GM19351 (cell line): ENCODE data around the gene CDH7.

ENCODE experiments used
- ATAC-seq: cut with Tn5 transposase; IDR thresholded peaks from one replicate; pipeline ENCODE4 v1.9.1; 2021; ENCODE audit warnings: mild to moderate bottlenecking, moderate library complexity; ENCODE audit not compliant: unreplicated experiment

Gene CDH7

GRCh38 chr18:65901522-65901921, 150.7 kb downstream of the CDH7 start:
- ATAC-seq = no peak

DNA sequence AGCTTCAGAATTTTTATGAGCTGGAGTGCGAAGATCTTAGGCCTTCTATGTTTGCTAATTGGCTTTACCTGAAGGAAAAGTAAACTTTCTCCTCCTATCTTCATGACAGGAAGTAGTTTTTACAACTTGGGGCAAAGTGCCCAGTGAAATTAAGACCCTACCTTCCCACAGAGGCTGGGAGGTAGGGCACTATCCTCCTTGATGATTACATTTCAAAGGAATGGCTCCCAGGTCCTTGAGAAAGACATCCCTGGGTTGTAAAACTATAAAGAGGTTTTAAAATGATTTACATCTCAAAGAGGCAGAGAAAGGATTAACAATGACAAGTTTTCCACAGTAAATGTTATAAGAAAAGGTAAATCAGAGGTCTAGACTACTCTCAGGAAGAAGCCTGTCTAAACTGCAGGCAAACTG, 155.8 kb downstream of the CDH7 start:
- no peak for ATAC-seq

- ATAC-seq = no peak
These were observed 156.5 kb downstream of the CDH7 start for GRCh38 chr18:65907281-65907680.

DNA sequence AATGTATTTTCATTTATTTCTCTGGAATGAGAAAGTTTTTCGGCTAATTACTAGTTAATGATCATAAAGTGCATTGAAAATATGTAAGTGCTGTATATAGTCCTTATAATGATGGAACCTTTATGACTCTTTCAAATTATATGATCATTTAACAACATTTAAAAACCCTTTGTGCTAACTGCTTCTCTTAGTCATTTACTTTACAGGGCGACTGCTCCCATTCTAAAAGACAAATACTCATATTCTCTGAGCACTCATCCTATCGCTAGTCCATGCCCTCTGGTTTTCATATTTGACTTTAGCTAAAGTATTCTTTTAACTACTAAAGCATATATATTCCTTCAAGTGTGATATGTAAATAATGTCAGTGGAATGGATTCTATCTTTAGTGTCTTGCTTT, 168.2 kb downstream of the CDH7 start:
- ATAC-seq = no peak

DNA sequence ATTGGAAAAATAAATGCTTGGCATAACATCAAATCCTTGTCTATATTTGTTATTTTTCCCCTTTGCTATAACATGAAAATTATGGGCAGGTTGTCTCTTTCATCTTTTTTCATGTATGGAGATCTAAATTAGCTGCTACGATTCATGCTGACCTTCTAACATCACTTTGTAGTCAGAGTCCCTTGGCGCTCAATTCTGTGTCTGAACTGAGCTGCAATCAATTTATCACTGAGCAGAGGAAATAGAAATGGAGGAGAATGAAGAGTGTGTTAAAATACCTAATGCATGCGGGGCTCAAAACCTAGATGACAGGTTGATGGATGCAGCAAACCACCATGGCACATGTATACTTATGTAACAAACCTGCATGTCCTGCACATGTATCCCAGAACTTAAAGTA, 168.9 kb downstream of the CDH7 start:
- ATAC-seq = no peak

DNA sequence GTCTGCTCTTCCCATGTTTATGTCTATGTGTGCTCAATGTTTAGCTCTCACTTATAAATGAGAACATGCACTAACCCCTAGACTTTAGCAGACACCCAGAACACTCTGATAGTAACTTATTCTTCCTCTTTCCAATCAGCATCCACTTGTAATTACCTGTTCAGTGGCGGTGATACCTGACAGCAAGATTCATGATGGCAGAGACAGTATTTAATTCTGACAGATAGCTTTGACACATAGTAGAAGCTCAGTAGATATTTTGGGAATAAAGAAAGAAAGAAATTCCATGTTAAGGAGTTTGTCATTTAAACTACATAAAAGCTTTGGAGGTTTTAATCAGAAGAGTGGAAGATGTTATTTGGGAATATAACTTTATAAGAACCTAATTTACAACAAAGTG, 171.3 kb downstream of the CDH7 start:
- ATAC-seq = no peak

- ATAC-seq = no peak
These were observed 174.1 kb downstream of the CDH7 start for GRCh38 chr18:65924904-65925303.

DNA sequence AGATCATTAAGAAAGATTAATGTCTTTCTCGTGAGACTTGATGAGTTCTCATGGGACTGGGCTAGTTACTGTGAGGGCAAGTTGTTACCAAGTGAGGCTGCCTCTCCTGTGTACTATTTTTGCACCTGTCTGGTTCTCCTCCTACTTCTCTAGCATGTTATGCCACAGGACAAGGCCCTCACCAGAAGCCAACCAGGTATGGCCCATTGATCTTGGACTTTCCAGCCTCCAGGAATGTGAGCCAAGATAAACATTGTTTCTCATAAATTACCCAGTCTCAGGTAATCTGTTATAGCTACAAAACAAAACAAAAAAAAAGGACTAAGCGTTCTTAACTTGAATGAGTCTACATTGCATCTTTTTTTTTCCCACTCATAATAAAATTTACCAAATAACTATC, 184.1 kb downstream of the CDH7 start:
- ATAC-seq = no peak

DNA sequence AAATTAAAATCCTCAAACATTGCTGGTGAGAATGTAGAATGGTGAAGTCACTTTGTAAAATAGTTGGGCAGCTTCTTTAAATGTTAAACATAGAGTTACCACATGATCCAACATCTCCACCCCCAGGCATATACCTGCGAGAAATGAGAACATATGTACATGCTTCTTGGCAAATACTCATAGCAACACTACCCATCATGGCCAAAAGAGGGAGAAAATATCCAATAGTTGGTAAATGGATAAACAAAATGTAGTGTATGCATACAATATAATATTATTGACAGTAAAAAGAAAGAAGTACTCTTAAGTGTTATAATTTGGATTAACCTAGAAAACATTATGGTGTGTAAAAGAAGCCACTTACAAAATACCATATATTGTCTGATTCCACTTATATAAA, 185.9 kb downstream of the CDH7 start:
- no peak for ATAC-seq

- ATAC-seq = no peak
These were observed 186.4 kb downstream of the CDH7 start for GRCh38 chr18:65937180-65937579.

GRCh38 chr18:65938592-65939372, 188.0 kb downstream of the CDH7 start:
- peak; percentile 70 for ATAC-seq
